AG04449 (cell line): ENCODE measurements around the gene IFFO2.
A peak's percentile ranks its signal among the peaks of the same experiment; 100 is the strongest.

Source experiments
- CTCF ChIA-PET: fragments of 350-600 bp; formaldehyde crosslinking; extraction: SDS; loops from one replicate; lab custom pipeline; 2021; ENCODE audit warnings: antibody characterized with exemption; lab: Yijun Ruan, JAX
- POLR2A ChIA-PET: fragments of 400-600, 350-600 bp; formaldehyde crosslinking; extraction: SDS; loops from one replicate; lab custom pipeline; 2020; ENCODE audit warnings: antibody characterized with exemption, inconsistent platforms; lab: Yijun Ruan, JAX
- DNase-seq: peaks from one replicate; pipeline ENCODE4 v3.0.0-alpha.2; 2010; ENCODE audit warnings: low read depth, low spot score
- H3K4me3 ChIP-seq: 2 replicates; pipeline ENCODE4 v1.5.1; 2011; ENCODE audit warnings: low read depth, mild to moderate bottlenecking, control low read depth, low read length
- CTCF ChIP-seq: IDR thresholded peaks from one replicate; pipeline ENCODE4 v1.5.1; 2011; ENCODE audit warnings: mild to moderate bottlenecking, moderate library complexity, low read length, control low read depth, inconsistent platforms; ENCODE audit not compliant: insufficient read depth; ENCODE audit errors: missing control alignments

The IFFO2 gene

GRCh38 chr1:18883636-18884418, 72.6 kb downstream of the IFFO2 start:
- peak; percentile 97 for TF ChIP-seq CTCF
- no peak for DNase-seq
- POLR2A ChIA-PET, result no interaction called here
- CTCF ChIA-PET, result interaction anchor here (0.7 to 8.1 kb wide), 35 partner anchors 10 to 356 kb away, joined by 3 to 95 read pairs (median 4); partner anchors contain the start of gene ALDH4A1
- no peak overlapping the region for H3K4me3 ChIP-seq

- POLR2A ChIA-PET, result no interaction called here
These were observed 73.4 kb downstream of the IFFO2 start for GRCh38 chr1:18883079-18883478.

GRCh38 chr1:18882486-18882885, 74.0 kb downstream of the IFFO2 start:
- POLR2A ChIA-PET, result no interaction called here
- no peak for DNase-seq
- TF ChIP-seq CTCF, result no peak
- no peak overlapping the region for H3K4me3 ChIP-seq
- CTCF ChIA-PET, result interaction anchor here (0.9 to 8.1 kb wide), 7 partner anchors 9 to 285 kb away, joined by 3 to 95 read pairs (median 11); partner anchors contain the start of gene ALDH4A1

More at GRCh38 chr1:18883079-18883478, 73.4 kb downstream of the IFFO2 start:
- no peak for TF ChIP-seq CTCF
- CTCF ChIA-PET, result interaction anchor here (1.0 to 8.1 kb wide), 13 partner anchors 8 to 286 kb away, joined by 3 to 95 read pairs (median 11); partner anchors contain the start of gene ALDH4A1
- DNase-seq, result no peak
- no peak overlapping the region for H3K4me3 ChIP-seq

GRCh38 chr1:18881642-18882431, 74.6 kb downstream of the IFFO2 start:
- no peak for DNase-seq
- CTCF ChIA-PET, result interaction anchor here (0.9 to 8.1 kb wide), 5 partner anchors 8 to 285 kb away, joined by 3 to 95 read pairs (median 3); no protein-coding TSS in a partner anchor
- no peak overlapping the region for H3K4me3 ChIP-seq
- POLR2A ChIA-PET, result no interaction called here
- TF ChIP-seq CTCF, result no peak

GRCh38 chr1:18881164-18881563, 75.3 kb downstream of the IFFO2 start:
- TF ChIP-seq CTCF, result no peak
- H3K4me3 ChIP-seq, result no peak overlapping the region
- DNase-seq, result no peak
- ChIA-PET CTCF (interaction anchor here (0.9 to 2.9 kb wide), 2 partner anchors 9 to 284 kb away, joined by 3 to 8 read pairs; no protein-coding TSS in a partner anchor), POLR2A (no interaction called here)

- ChIA-PET POLR2A (no interaction called here), CTCF (interaction anchor here (0.9 to 2.9 kb wide), 2 partner anchors 8 to 283 kb away, joined by 3 to 8 read pairs; no protein-coding TSS in a partner anchor)
- no peak overlapping the region for H3K4me3 ChIP-seq
- DNase-seq, result no peak
- TF ChIP-seq CTCF, result no peak
These were observed 75.9 kb downstream of the IFFO2 start for GRCh38 chr1:18880585-18880984.
